PC-9 (cell line): ENCODE measurements around the gene KIFC1. TPM values are rescaled to one million over a fixed set of nuclear protein-coding genes. Genes with fewer than 3 reads are reported as not detected.

Experiments used
- BruUV-seq: library from RNA; stranded (reverse); fragments of 400-500 nt; replicated peaks from 2 replicates; lab custom pipeline; 2021; lab: Mats Ljungman, UMichigan
- CTCF ChIA-PET: fragments of 300-600 bp; sonication (Branson Sonifier 250); formaldehyde crosslinking; loops from one replicate; lab custom pipeline; 2022; ENCODE audit warnings: antibody characterized with exemption; lab: Charles Lee
- POLR2A ChIA-PET: fragments of 300-600 bp; sonication (Branson Sonifier 250); formaldehyde crosslinking; loops from one replicate; lab custom pipeline; 2022; ENCODE audit warnings: antibody characterized with exemption; ENCODE audit not compliant: unreplicated experiment; lab: Charles Lee
- DNase-seq, 2 experiments: peaks; one replicate each; pipeline versions ENCODE4 v3.0.0 to v3.0.0-alpha.2; 2015 to 2022; ENCODE audit warnings: mixed read lengths in 1 of 2
- H2AFZ ChIP-seq: fragments of 200-600 bp; sonication (generic); 2 replicates; pipeline ENCODE4 v1.8.1; 2017; ENCODE audit warnings: antibody characterized with exemption
- H3F3A ChIP-seq: fragments of 200-600 bp; sonication (generic); 2 replicates; pipeline ENCODE4 v1.8.1; 2017; ENCODE audit warnings: antibody characterized with exemption, mild to moderate bottlenecking, low read depth; ENCODE audit not compliant: insufficient read depth
- H3K27ac ChIP-seq: fragments of 200-600 bp; sonication (generic); 2 replicates; pipeline ENCODE4 v1.6.1; 2016; ENCODE audit warnings: mixed run types
- H3K27me3 ChIP-seq: fragments of 200-600 bp; sonication (generic); 2 replicates; pipeline ENCODE4 v1.6.1; 2016; ENCODE audit warnings: low read depth, mixed run types; ENCODE audit not compliant: insufficient read depth
- H3K36me3 ChIP-seq: fragments of 200-600 bp; sonication (generic); 2 replicates; pipeline ENCODE4 v1.6.1; 2016; ENCODE audit warnings: low read depth, mixed run types
- H3K4me1 ChIP-seq: fragments of 200-600 bp; sonication (generic); replicated peaks from 2 replicates; pipeline ENCODE4 v1.6.1; 2016; ENCODE audit warnings: mixed run types; ENCODE audit not compliant: insufficient read depth
- H3K4me2 ChIP-seq: fragments of 200-600 bp; sonication (generic); 2 replicates; pipeline ENCODE4 v1.6.1; 2017; ENCODE audit warnings: mixed run types
- H3K4me3 ChIP-seq: fragments of 200-600 bp; sonication (generic); 2 replicates; pipeline ENCODE4 v1.6.1; 2016; ENCODE audit warnings: mixed run types
- H3K79me2 ChIP-seq: fragments of 200-600 bp; sonication (generic); 2 replicates; pipeline ENCODE4 v1.6.1; 2017; ENCODE audit warnings: low read depth, mixed run types
- H3K9me2 ChIP-seq: fragments of 200-600 bp; sonication (generic); 2 replicates; pipeline ENCODE4 v1.8.1; 2017; ENCODE audit warnings: mild to moderate bottlenecking; ENCODE audit not compliant: insufficient read depth
- H3K9me3 ChIP-seq: fragments of 200-600 bp; sonication (generic); 2 replicates; pipeline ENCODE4 v1.8.1; 2016; ENCODE audit warnings: low read depth; ENCODE audit not compliant: insufficient read depth
- H4K20me1 ChIP-seq: fragments of 200-600 bp; sonication (generic); 2 replicates; pipeline ENCODE4 v1.8.1; 2017; ENCODE audit not compliant: insufficient read depth
- CTCF ChIP-seq: fragments of 200-600 bp; sonication (generic); conservative IDR thresholded peaks from 2 replicates; pipeline ENCODE4 v1.6.1; 2017; ENCODE audit warnings: mixed run types, antibody characterized with exemption, mild to moderate bottlenecking, moderate library complexity
- EZH2 ChIP-seq: fragments of 200-600 bp; sonication (generic); IDR thresholded peaks from 2 replicates; pipeline ENCODE4 v1.8.0; 2017; ENCODE audit warnings: antibody characterized with exemption, low read depth
- intact Hi-C: fragments of 100-400 bp; cut with micrococcal nuclease; formaldehyde crosslinking; loops from one replicate; pipeline ENCODE4 v1.10.0; 2022; ENCODE audit not compliant: unreplicated experiment
- total RNA-seq: library from RNA; stranded (reverse); gene quantifications from 2 replicates; pipeline ENCODE4 v1.2.3, GENCODE V29; 2021

The KIFC1 gene
- total RNA-seq, 1 experiment from 2014 or later = 91.4 TPM

GRCh38 chr6:33433001-33433543, 41.4 kb downstream of the KIFC1 start:
- no peaks in the 10 kb centered on the region for H3K79me2 ChIP-seq
- no peak overlapping the region for H3K4me2 ChIP-seq
- H3K9me3 ChIP-seq = no peaks in the 10 kb centered on the region
- no TSS peak for BruUV-seq
- H3K27me3 ChIP-seq = no peaks in the 10 kb centered on the region
- no peaks in the 10 kb centered on the region for H3K36me3 ChIP-seq
- H3K27ac ChIP-seq = no peak overlapping the region
- no peak for TF ChIP-seq CTCF
- no peak for TF ChIP-seq EZH2
- H2AFZ ChIP-seq = no peak overlapping the region
- intact Hi-C loops = no loop called here
- H3K4me3 ChIP-seq = no peak overlapping the region
- peaks cover 14% of the 10 kb centered on the region; the same call in 1 of the 2 replicates for H3F3A ChIP-seq
- H3K9me2 ChIP-seq = no peaks in the 10 kb centered on the region
- H3K4me1 ChIP-seq = no peaks in the 10 kb centered on the region
- H4K20me1 ChIP-seq = no peaks in the 10 kb centered on the region
- DNase-seq = no peak
- POLR2A ChIA-PET = no interaction called here
- CTCF ChIA-PET = no interaction called here

- CTCF ChIA-PET = no interaction called here
- H3K36me3 ChIP-seq = no peaks in the 10 kb centered on the region
- no TSS peak for BruUV-seq
- H3K4me2 ChIP-seq = no peak overlapping the region
- H3K79me2 ChIP-seq = no peaks in the 10 kb centered on the region
- H2AFZ ChIP-seq = no peak overlapping the region
- H3K27me3 ChIP-seq = no peaks in the 10 kb centered on the region
- H3K9me3 ChIP-seq = no peaks in the 10 kb centered on the region
- no peak overlapping the region for H3K4me3 ChIP-seq
- no peaks in the 10 kb centered on the region for H4K20me1 ChIP-seq
- no peaks in the 10 kb centered on the region for H3K4me1 ChIP-seq
- POLR2A ChIA-PET = no interaction called here
- intact Hi-C loops = no loop called here
- no peak overlapping the region for H3K27ac ChIP-seq
- DNase-seq = no peak
- no peaks in the 10 kb centered on the region for H3K9me2 ChIP-seq
- TF ChIP-seq EZH2 = no peak
- TF ChIP-seq CTCF = no peak
- H3F3A ChIP-seq = peaks cover 9% of the 10 kb centered on the region; the same call in 1 of the 2 replicates
Measured at GRCh38 chr6:33433544-33434191, 42.0 kb downstream of the KIFC1 start.

- POLR2A ChIA-PET = interaction anchor here (0.6 kb wide), 1 partner anchor 25 kb away, joined by 4 read pairs; no protein-coding TSS in a partner anchor
- H3K27ac ChIP-seq = no peak overlapping the region
- H3K9me3 ChIP-seq = no peaks in the 10 kb centered on the region
- intact Hi-C loops = no loop called here
- H3K4me3 ChIP-seq = no peak overlapping the region
- H3K79me2 ChIP-seq = no peaks in the 10 kb centered on the region
- H3K9me2 ChIP-seq = no peaks in the 10 kb centered on the region
- no peaks in the 10 kb centered on the region for H3K4me1 ChIP-seq
- H3K27me3 ChIP-seq = no peaks in the 10 kb centered on the region
- H2AFZ ChIP-seq = no peak overlapping the region
- no peaks in the 10 kb centered on the region for H3K36me3 ChIP-seq
- TF ChIP-seq CTCF (no peak), EZH2 (no peak)
- DNase-seq = no peak
- no peaks in the 10 kb centered on the region; the same call in 1 of the 2 replicates for H3F3A ChIP-seq
- CTCF ChIA-PET = no interaction called here
- no TSS peak for BruUV-seq
- H4K20me1 ChIP-seq = no peaks in the 10 kb centered on the region
- no peak overlapping the region for H3K4me2 ChIP-seq
Measured at GRCh38 chr6:33434961-33435360, 43.3 kb downstream of the KIFC1 start.
